SHP77 treated with DMSO at 0.1 percent for 48 hours (cell line): ENCODE data around the gene MCTP1.
"Not testable (repeated sequence)": the region's sequence is repeated elsewhere in the genome, so short reads cannot be mapped to it uniquely, and the experiment has no call there.

Experiments used
- DNase-seq: peaks from one replicate; lab custom pipeline; 2025; lab: John Stamatoyannopoulos, UW

The MCTP1 gene

DNA sequence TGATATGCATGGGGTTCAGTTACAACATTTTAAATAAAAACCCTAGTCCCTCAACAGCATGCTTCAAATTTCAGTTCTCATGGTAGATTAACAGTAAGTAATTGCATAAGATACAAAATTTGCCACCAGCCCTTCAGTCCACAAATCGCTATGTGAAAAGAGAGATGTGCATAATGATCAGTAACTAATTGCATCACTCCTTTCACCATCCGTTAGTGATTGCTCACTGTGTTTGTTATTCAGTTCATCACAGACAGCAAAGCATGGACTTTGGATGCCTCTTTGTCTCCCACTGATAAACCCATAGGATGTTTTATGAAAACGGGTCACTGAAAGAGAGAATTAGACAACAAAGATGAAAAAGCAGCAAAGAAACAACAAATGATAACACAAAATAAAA is 103.2 kb downstream of the MCTP1 start:
- no peak for DNase-seq

DNA sequence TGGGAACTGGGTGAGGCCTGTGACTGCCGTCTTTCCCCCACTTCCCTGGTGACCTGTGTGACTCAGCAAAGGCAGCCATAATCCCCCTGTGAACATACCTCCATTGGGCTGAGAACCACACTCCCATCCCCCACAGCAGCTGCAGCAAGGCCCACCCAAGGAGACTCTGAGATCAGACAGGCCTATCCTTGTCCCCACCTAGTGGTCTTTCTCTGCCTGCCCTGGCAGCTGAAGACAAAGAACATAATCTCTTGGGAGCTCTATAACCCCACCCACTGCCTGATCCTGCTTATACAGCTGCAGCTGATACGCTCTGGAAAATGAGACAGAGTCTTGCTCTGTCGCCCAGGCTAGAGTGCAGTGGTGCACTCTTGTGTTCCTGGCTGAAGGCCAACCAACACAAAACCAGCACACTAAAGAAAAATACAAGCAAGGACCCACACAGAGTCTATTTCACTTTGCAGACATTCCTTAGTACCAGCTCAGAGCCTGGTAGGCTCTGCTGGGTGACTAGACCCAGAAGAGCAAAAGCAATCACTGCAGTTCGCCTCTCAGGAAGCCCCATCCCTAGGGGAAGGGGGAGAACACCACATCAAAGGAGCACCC is 106.7 kb downstream of the MCTP1 start:
- peak; percentile 91 for DNase-seq

- DNase-seq = peak; percentile 36
These were observed 107.4 kb downstream of the MCTP1 start for GRCh38 chr5:95177456-95177855.

DNA sequence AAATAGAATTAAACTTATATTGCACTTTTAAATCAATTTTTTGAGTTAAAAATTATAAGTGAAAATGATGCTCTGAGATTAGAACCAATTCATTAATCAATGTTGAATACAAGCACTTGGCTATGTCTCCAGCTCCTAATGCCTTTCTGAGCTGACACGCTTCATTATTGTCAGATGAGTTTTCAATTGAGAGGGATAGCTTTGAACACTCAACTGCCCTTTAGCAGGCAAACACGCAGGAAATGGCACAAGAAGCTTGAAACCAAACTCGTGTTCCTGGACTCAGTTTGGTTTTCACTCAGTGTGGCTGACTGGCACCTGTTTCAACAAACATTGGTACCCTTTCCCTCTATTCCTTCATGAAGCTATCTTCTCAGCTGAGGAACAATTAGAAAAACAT is 109.8 kb downstream of the MCTP1 start:
- no peak for DNase-seq

GRCh38 chr5:95172659-95173058 is 112.2 kb downstream of the MCTP1 start:
- no peak for DNase-seq

- no peak for DNase-seq
These were observed 120.0 kb downstream of the MCTP1 start for GRCh38 chr5:95164861-95165260.

GRCh38 chr5:95163079-95163478 is 121.8 kb downstream of the MCTP1 start:
- DNase-seq = no peak

DNA sequence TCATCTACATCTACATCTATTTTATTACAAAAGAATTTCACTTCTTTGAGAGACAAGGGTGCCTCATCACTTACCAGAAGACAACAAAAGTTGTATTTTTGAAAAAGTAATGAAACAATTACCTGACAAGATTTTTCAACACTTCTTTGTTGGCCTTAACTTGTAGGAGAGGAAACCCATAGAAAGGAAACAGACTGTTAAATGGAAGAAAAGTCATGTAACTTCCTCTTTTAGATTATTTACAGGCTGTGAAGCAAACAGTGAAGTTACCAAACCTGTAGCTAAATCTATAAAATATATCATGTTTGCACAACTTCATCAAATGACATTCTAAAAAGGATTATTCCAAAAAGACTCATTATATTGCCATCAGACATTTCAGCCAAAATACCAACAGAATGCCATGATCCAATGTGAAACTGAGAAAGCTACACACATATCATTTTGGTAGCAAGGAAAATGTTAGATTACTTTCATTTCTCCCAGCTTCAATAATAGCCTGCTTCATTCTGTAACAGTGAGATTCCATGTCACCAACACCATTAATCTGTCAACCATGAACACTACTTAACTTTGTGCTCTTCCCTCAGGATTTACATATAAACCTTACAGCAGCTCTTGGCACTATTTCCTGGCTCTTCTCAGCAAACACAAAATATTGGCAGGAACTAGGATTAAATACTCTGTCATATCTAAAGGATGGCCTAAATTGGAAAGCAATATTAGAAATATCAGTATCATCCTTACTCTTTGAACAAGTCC is 122.5 kb downstream of the MCTP1 start:
- no peak for DNase-seq

DNA sequence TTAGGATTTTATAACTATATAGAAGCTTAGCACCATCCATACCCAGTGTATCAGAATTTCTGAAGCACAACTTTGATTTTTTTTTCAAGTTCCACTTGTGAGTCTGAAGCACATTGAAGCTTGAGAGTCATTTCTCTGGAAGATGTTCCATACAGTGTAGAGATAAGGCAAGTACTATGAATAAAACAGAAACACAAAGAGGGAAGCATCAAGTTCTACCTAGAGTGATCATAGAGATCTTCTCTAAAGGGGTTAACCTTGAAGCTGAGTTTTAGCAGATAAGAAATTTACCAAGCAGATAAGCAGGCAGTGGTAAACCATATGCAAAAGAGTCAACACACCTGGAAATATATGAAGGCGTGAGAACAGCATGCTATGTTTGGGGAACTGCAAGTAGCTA is 125.3 kb downstream of the MCTP1 start:
- no peak for DNase-seq

GRCh38 chr5:95155888-95156287 is 129.0 kb downstream of the MCTP1 start:
- no peak for DNase-seq

- DNase-seq = no peak
These were observed 131.4 kb downstream of the MCTP1 start for GRCh38 chr5:95153511-95153910.

- no peak for DNase-seq
These were observed 132.4 kb downstream of the MCTP1 start for GRCh38 chr5:95152535-95152934.

- no peak for DNase-seq
These were observed 132.8 kb downstream of the MCTP1 start for GRCh38 chr5:95152131-95152530.

- DNase-seq = no peak
These were observed 133.2 kb downstream of the MCTP1 start for GRCh38 chr5:95151694-95152093.

DNA sequence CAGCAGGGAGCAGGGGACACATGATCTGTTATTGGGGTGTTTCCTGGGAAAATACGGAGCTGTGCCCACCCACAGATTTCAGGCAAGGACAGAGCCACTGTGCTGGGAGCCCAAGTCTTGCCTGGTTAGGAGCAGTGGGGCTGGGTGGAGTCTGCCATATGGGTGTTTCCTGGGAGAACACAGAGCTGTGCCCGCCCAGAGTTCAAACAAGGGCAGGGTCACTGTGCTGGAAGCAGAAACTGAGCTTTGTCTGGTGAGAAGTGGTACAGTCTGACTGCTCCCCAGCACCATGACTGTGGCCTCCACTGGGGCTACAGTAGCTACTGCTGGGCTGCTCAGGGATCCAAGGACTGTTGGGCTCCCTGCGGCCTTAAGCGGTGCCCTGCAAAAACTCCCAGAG is 135.5 kb downstream of the MCTP1 start:
- DNase-seq = no peak

DNA sequence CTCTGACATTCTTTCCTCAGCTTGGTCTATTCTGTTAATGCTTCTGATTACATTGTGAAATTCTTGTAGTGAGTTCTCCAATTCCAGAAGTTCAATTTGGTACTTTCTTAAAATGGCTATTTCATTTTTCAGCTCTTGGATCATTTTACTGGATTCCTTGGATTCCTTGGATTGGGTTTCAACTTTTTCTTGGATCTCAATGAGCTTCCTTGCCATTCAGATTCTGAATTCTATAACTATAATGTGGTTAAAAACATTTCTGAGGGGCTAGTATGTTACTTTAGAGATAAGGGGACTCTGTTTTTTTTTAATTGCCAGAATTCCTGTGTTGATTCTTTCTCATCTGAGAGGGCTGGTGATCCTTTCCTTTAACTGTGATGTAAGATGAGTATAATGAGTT is 136.4 kb downstream of the MCTP1 start:
- no peak for DNase-seq

- not testable (repeated sequence) for DNase-seq
These were observed 141.0 kb downstream of the MCTP1 start for GRCh38 chr5:95143858-95144257.

GRCh38 chr5:95142145-95142544 is 142.7 kb downstream of the MCTP1 start:
- DNase-seq = no peak

GRCh38 chr5:95141141-95141540 is 143.8 kb downstream of the MCTP1 start:
- DNase-seq = no peak

DNA sequence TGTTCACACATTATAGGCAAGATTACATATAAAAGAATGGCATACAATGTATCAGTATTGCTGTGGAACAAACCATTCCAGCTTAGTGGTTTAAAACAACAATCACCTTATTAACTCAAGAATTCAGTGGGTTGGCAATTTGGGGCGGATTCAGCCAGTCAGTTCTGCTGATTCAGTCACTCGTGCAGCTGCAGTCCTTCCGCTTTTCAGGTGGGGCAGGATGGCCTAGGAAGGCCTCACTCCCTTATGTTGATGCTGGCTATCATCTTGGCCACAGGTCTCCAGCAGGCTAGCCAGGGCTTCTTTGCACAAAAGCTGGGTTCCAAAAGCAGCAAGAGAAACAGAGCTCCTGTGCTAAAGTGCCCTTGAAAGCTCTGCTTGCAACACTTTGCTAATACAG is 150.6 kb downstream of the MCTP1 start:
- no peak for DNase-seq

DNA sequence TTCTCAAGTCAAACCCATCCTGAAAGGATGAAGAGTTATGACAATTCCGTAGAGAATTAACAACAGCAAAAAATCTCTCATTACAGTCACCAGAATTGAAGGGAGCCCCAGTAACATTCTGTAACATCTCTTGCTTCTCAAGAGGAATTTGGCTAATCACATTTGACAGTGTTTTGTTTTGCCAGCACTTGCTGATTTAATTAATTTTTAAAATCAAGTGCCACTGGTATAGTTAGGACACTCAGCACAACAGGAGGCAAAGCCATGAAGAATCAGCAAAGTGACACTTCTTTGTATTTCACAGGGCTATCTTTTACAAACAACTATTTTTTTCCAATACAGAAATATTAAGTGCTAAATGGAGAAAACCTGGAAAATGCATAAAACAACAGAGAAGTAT is 152.8 kb downstream of the MCTP1 start:
- DNase-seq = no peak

- no peak for DNase-seq
These were observed 154.0 kb downstream of the MCTP1 start for GRCh38 chr5:95130941-95131340.

DNA sequence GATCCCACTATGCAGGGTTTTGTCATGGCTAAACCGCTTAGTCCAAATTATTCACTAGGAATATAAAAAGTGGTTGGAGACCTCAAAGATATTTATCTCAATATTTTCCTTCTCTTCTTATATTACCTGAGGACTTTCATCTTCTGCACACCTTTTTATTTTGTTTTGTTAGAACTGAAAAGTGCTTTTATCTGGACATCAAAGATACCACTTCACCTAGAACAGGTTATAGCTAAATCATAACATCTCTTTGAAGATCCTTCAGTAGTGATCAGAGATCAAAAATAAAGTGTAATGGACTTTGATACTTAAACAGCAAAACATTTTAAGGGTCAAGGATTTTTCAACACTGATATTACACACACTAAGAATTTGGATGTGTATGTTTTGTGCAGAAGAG is 160.2 kb downstream of the MCTP1 start:
- no peak for DNase-seq

- no peak for DNase-seq
These were observed 160.8 kb downstream of the MCTP1 start for GRCh38 chr5:95124101-95124500.
